Measurements from ENCODE around the gene C10orf53.
"Not testable (repeated sequence)": the region's sequence is repeated elsewhere in the genome, so short reads cannot be mapped to it uniquely, and the experiment has no call there.

The C10orf53 gene

GRCh38 chr10:49664842-49665355, 14.6 kb upstream of the C10orf53 start:
- Histone ChIP-seq H3K4me1 (ENCODE audit: control insufficient read depth in 1 of 2, insufficient read depth in 2 of 2, low read length in 2 of 2) (no peaks in the 10 kb centered on the region), H3K27me3 (ENCODE audit: control insufficient read depth in 1 of 2, insufficient read depth in 2 of 2, low read length in 2 of 2) (no peaks in the 10 kb centered on the region), H3K4me3 (ENCODE audit: low read depth in 1 of 2, low read length in 2 of 2) (no peak overlapping the region), H3K9me3 (ENCODE audit: control insufficient read depth in 1 of 2, low read length in 2 of 2) (no peaks in the 10 kb centered on the region), H3K27ac (ENCODE audit: low read depth, low read length) (no peak overlapping the region), H3K9ac (ENCODE audit: low read depth in 1 of 2, low read length in 2 of 2) (no peak overlapping the region), H3K36me3 (ENCODE audit: control insufficient read depth in 1 of 2, insufficient read depth in 2 of 2, low read length in 2 of 2) (no peaks in the 10 kb centered on the region)

- H3K9me3 ChIP-seq (ENCODE audit: control insufficient read depth in 1 of 2, low read length in 2 of 2) = no peaks in the 10 kb centered on the region
- H3K27ac ChIP-seq (ENCODE audit: low read depth, low read length) = no peak overlapping the region
- H3K9ac ChIP-seq (ENCODE audit: low read depth in 1 of 2, low read length in 2 of 2) = no peak overlapping the region
- H3K4me1 ChIP-seq (ENCODE audit: control insufficient read depth in 1 of 2, insufficient read depth in 2 of 2, low read length in 2 of 2) = no peaks in the 10 kb centered on the region
- no peaks in the 10 kb centered on the region for H3K36me3 ChIP-seq (ENCODE audit: control insufficient read depth in 1 of 2, insufficient read depth in 2 of 2, low read length in 2 of 2)
- H3K4me3 ChIP-seq (ENCODE audit: low read depth in 1 of 2, low read length in 2 of 2) = no peak overlapping the region
- H3K27me3 ChIP-seq (ENCODE audit: control insufficient read depth in 1 of 2, insufficient read depth in 2 of 2, low read length in 2 of 2) = no peaks in the 10 kb centered on the region
Measured at GRCh38 chr10:49666054-49666615, 13.3 kb upstream of the C10orf53 start.

- H3K27me3 ChIP-seq (ENCODE audit: control insufficient read depth in 1 of 2, insufficient read depth in 2 of 2, low read length in 2 of 2) = no peaks in the 10 kb centered on the region
- no peaks in the 10 kb centered on the region for H3K4me1 ChIP-seq (ENCODE audit: control insufficient read depth in 1 of 2, insufficient read depth in 2 of 2, low read length in 2 of 2)
- no peak overlapping the region for H3K27ac ChIP-seq (ENCODE audit: low read depth, low read length)
- no peak overlapping the region for H3K9ac ChIP-seq (ENCODE audit: low read depth in 1 of 2, low read length in 2 of 2)
- H3K4me3 ChIP-seq (ENCODE audit: low read depth in 1 of 2, low read length in 2 of 2) = no peak overlapping the region
- H3K36me3 ChIP-seq (ENCODE audit: control insufficient read depth in 1 of 2, insufficient read depth in 2 of 2, low read length in 2 of 2) = no peaks in the 10 kb centered on the region
- no peaks in the 10 kb centered on the region for H3K9me3 ChIP-seq (ENCODE audit: control insufficient read depth in 1 of 2, low read length in 2 of 2)
Measured at GRCh38 chr10:49666685-49667084, 12.8 kb upstream of the C10orf53 start.

- H3K9ac ChIP-seq (ENCODE audit: low read depth in 1 of 2, low read length in 2 of 2) = no peak overlapping the region
- no peaks in the 10 kb centered on the region for H3K27me3 ChIP-seq (ENCODE audit: control insufficient read depth in 1 of 2, insufficient read depth in 2 of 2, low read length in 2 of 2)
- no peaks in the 10 kb centered on the region for H3K9me3 ChIP-seq (ENCODE audit: control insufficient read depth in 1 of 2, low read length in 2 of 2)
- H3K4me3 ChIP-seq (ENCODE audit: low read depth in 1 of 2, low read length in 2 of 2) = no peak overlapping the region
- H3K4me1 ChIP-seq (ENCODE audit: control insufficient read depth in 1 of 2, insufficient read depth in 2 of 2, low read length in 2 of 2) = no peaks in the 10 kb centered on the region
- no peak overlapping the region for H3K27ac ChIP-seq (ENCODE audit: low read depth, low read length)
- H3K36me3 ChIP-seq (ENCODE audit: control insufficient read depth in 1 of 2, insufficient read depth in 2 of 2, low read length in 2 of 2) = no peaks in the 10 kb centered on the region
Measured at GRCh38 chr10:49667991-49668390, 11.5 kb upstream of the C10orf53 start.

- H3K9me3 ChIP-seq (ENCODE audit: control insufficient read depth in 1 of 2, low read length in 2 of 2) = no peaks in the 10 kb centered on the region
- no peaks in the 10 kb centered on the region for H3K4me1 ChIP-seq (ENCODE audit: control insufficient read depth in 1 of 2, insufficient read depth in 2 of 2, low read length in 2 of 2)
- H3K36me3 ChIP-seq (ENCODE audit: control insufficient read depth in 1 of 2, insufficient read depth in 2 of 2, low read length in 2 of 2) = no peaks in the 10 kb centered on the region
- H3K4me3 ChIP-seq (ENCODE audit: low read depth in 1 of 2, low read length in 2 of 2) = no peak overlapping the region
- H3K27ac ChIP-seq (ENCODE audit: low read depth, low read length) = no peak overlapping the region
- no peaks in the 10 kb centered on the region for H3K27me3 ChIP-seq (ENCODE audit: control insufficient read depth in 1 of 2, insufficient read depth in 2 of 2, low read length in 2 of 2)
- H3K9ac ChIP-seq (ENCODE audit: low read depth in 1 of 2, low read length in 2 of 2) = no peak overlapping the region
Measured at GRCh38 chr10:49668684-49669083, 10.8 kb upstream of the C10orf53 start.

GRCh38 chr10:49678827-49679479, 498 bp upstream of the C10orf53 start:
- no peaks in the 10 kb centered on the region for H3K4me1 ChIP-seq (ENCODE audit: control insufficient read depth in 1 of 2, insufficient read depth in 2 of 2, low read length in 2 of 2)
- H3K27ac ChIP-seq (ENCODE audit: low read depth, low read length) = no peak overlapping the region
- no peak overlapping the region for H3K9ac ChIP-seq (ENCODE audit: low read depth in 1 of 2, low read length in 2 of 2)
- H3K4me3 ChIP-seq (ENCODE audit: low read depth in 1 of 2, low read length in 2 of 2) = peak overlapping the region in 1 of 2 donors; percentile 7
- H3K9me3 ChIP-seq (ENCODE audit: control insufficient read depth in 1 of 2, low read length in 2 of 2) = no peaks in the 10 kb centered on the region
- H3K36me3 ChIP-seq (ENCODE audit: control insufficient read depth in 1 of 2, insufficient read depth in 2 of 2, low read length in 2 of 2) = no peaks in the 10 kb centered on the region
- H3K27me3 ChIP-seq (ENCODE audit: control insufficient read depth in 1 of 2, insufficient read depth in 2 of 2, low read length in 2 of 2) = peaks cover 4 to 13% of the 10 kb centered on the region in 2 donors

- not testable (repeated sequence) for H3K9ac ChIP-seq (ENCODE audit: low read depth in 1 of 2, low read length in 2 of 2); H3K4me3 ChIP-seq (ENCODE audit: low read depth in 1 of 2, low read length in 2 of 2); H3K36me3 ChIP-seq (ENCODE audit: control insufficient read depth in 1 of 2, insufficient read depth in 2 of 2, low read length in 2 of 2); H3K4me1 ChIP-seq (ENCODE audit: control insufficient read depth in 1 of 2, insufficient read depth in 2 of 2, low read length in 2 of 2); H3K9me3 ChIP-seq (ENCODE audit: control insufficient read depth in 1 of 2, low read length in 2 of 2); H3K27ac ChIP-seq (ENCODE audit: low read depth, low read length)
- H3K27me3 ChIP-seq (ENCODE audit: control insufficient read depth in 1 of 2, insufficient read depth in 2 of 2, low read length in 2 of 2) = peaks cover 4 to 13% of the 10 kb centered on the region in 2 donors
Measured at GRCh38 chr10:49682449-49682848, 3.0 kb downstream of the C10orf53 start.

- no peaks in the 10 kb centered on the region for H3K4me1 ChIP-seq (ENCODE audit: control insufficient read depth in 1 of 2, insufficient read depth in 2 of 2, low read length in 2 of 2)
- H3K27ac ChIP-seq (ENCODE audit: low read depth, low read length) = no peak overlapping the region
- H3K9ac ChIP-seq (ENCODE audit: low read depth in 1 of 2, low read length in 2 of 2) = no peak overlapping the region
- no peak overlapping the region for H3K4me3 ChIP-seq (ENCODE audit: low read depth in 1 of 2, low read length in 2 of 2)
- peaks cover 4 to 10% of the 10 kb centered on the region in 2 donors for H3K27me3 ChIP-seq (ENCODE audit: control insufficient read depth in 1 of 2, insufficient read depth in 2 of 2, low read length in 2 of 2)
- H3K9me3 ChIP-seq (ENCODE audit: control insufficient read depth in 1 of 2, low read length in 2 of 2) = no peaks in the 10 kb centered on the region
- no peaks in the 10 kb centered on the region for H3K36me3 ChIP-seq (ENCODE audit: control insufficient read depth in 1 of 2, insufficient read depth in 2 of 2, low read length in 2 of 2)
Measured at GRCh38 chr10:49682879-49683278, 3.4 kb downstream of the C10orf53 start.

GRCh38 chr10:49686651-49687050, 7.2 kb downstream of the C10orf53 start:
- Histone ChIP-seq H3K27me3 (ENCODE audit: control insufficient read depth in 1 of 2, insufficient read depth in 2 of 2, low read length in 2 of 2) (peaks cover 0 to 24% of the 10 kb centered on the region in 2 donors), H3K9ac (ENCODE audit: low read depth in 1 of 2, low read length in 2 of 2) (no peak overlapping the region)

GRCh38 chr10:49688261-49688846, 8.9 kb downstream of the C10orf53 start:
- no peak overlapping the region for H3K9ac ChIP-seq (ENCODE audit: low read depth in 1 of 2, low read length in 2 of 2)
- peaks cover 0 to 29% of the 10 kb centered on the region in 2 donors for H3K27me3 ChIP-seq (ENCODE audit: control insufficient read depth in 1 of 2, insufficient read depth in 2 of 2, low read length in 2 of 2)
- no peak overlapping the region for H3K4me3 ChIP-seq (ENCODE audit: low read depth in 1 of 2, low read length in 2 of 2)
- no peaks in the 10 kb centered on the region for H3K9me3 ChIP-seq (ENCODE audit: control insufficient read depth in 1 of 2, low read length in 2 of 2)
- no peak overlapping the region for H3K27ac ChIP-seq (ENCODE audit: low read depth, low read length)
- no peaks in the 10 kb centered on the region for H3K36me3 ChIP-seq (ENCODE audit: control insufficient read depth in 1 of 2, insufficient read depth in 2 of 2, low read length in 2 of 2)
- no peaks in the 10 kb centered on the region for H3K4me1 ChIP-seq (ENCODE audit: control insufficient read depth in 1 of 2, insufficient read depth in 2 of 2, low read length in 2 of 2)

More at GRCh38 chr10:49686651-49687050, 7.2 kb downstream of the C10orf53 start:
- no peaks in the 10 kb centered on the region for H3K9me3 ChIP-seq (ENCODE audit: control insufficient read depth in 1 of 2, low read length in 2 of 2)
- no peaks in the 10 kb centered on the region for H3K36me3 ChIP-seq (ENCODE audit: control insufficient read depth in 1 of 2, insufficient read depth in 2 of 2, low read length in 2 of 2)
- H3K27ac ChIP-seq (ENCODE audit: low read depth, low read length) = no peak overlapping the region
- no peaks in the 10 kb centered on the region for H3K4me1 ChIP-seq (ENCODE audit: control insufficient read depth in 1 of 2, insufficient read depth in 2 of 2, low read length in 2 of 2)
- no peak overlapping the region for H3K4me3 ChIP-seq (ENCODE audit: low read depth in 1 of 2, low read length in 2 of 2)
